Body of pancreas (tissue), 4 donors: ENCODE measurements around the gene LYST. TPM values are rescaled to one million over a fixed set of nuclear protein-coding genes. Genes with fewer than 3 reads are reported as not detected.

Source experiments
- ATAC-seq: fragments of 150-250 bp; one replicate; pipeline ENCODE4 v1.9.1; 2016
- DNase-seq, 4 donors: peaks; one replicate each; pipeline ENCODE4 v3.0.0-alpha.2; 2019
- H3K27ac ChIP-seq, 4 donors: fragments of 200-600 bp; sonication (generic); 1 replicate in 3 of 4; 2 replicates in 1 of 4; pipeline versions ENCODE4 v1.5.1 to v1.6.1; 2016 to 2019; ENCODE audit warnings: mild to moderate bottlenecking in 1 of 4, mixed read lengths in 1 of 4, moderate library complexity in 1 of 4
- H3K27me3 ChIP-seq, 2 donors: fragments of 200-600 bp; sonication (generic); one replicate each; pipeline ENCODE4 v1.6.0; 2016; ENCODE audit warnings: mild to moderate bottlenecking in 1 of 2
- H3K36me3 ChIP-seq, 2 donors: fragments of 200-600 bp; sonication (generic); replicated peaks in 1 of 2; 2 replicates each; pipeline ENCODE4 v1.5.1; 2016; ENCODE audit warnings: low read depth in 2 of 2; ENCODE audit not compliant: insufficient read depth in 1 of 2
- H3K4me1 ChIP-seq: fragments of 200-600 bp; sonication (generic); one replicate; pipeline ENCODE4 v1.6.0; 2016
- H3K4me3 ChIP-seq, 2 donors: fragments of 200-600 bp; sonication (generic); 1 replicate in 1 of 2; 2 replicates in 1 of 2; pipeline ENCODE4 v1.5.1; 2016 to 2019
- H3K9me3 ChIP-seq, 3 donors: fragments of 200-600 bp; sonication (generic); 1 replicate in 2 of 3; 2 replicates in 1 of 3; pipeline ENCODE4 v1.5.1; 2016
- POLR2A ChIP-seq, 3 donors: fragments of 450-650 bp; IDR thresholded peaks; one replicate each; pipeline ENCODE4 v1.6.1; 2016; ENCODE audit warnings: antibody characterized with exemption in 3 of 3, mild to moderate bottlenecking in 2 of 3
- WGBS, 2 donors: methylation state at CpG; one replicate each; pipeline ENCODE4 v1.1.5; 2017; 5-methylcytosine and 5-hydroxymethylcytosine counted together
- intact Hi-C: fragments of 100-400 bp; cut with DNase I; formaldehyde crosslinking; loops from one replicate; pipeline ENCODE4 v1.15.1; 2023
- total RNA-seq, 2 donors: library from RNA; depleted of rRNA; stranded (reverse); fragments of >200 nt; gene quantifications; one replicate each; pipeline ENCODE4 v1.1.0, GENCODE V29; 2016
- TF ChIP-seq, protein P1 (sequence below), 7 experiments: fragments of 450-650 bp in 4 of 7; fragments of 200-600 bp in 3 of 7; sonication (generic) in 3 of 7; IDR thresholded peaks; one replicate each; pipeline ENCODE4 v1.5.1; 2016 to 2019; ENCODE audit warnings: antibody characterized with exemption in 7 of 7

LYST gene
- total RNA-seq, 2 donors from 2014 or later = 16.5 to 21.0 TPM

DNA sequence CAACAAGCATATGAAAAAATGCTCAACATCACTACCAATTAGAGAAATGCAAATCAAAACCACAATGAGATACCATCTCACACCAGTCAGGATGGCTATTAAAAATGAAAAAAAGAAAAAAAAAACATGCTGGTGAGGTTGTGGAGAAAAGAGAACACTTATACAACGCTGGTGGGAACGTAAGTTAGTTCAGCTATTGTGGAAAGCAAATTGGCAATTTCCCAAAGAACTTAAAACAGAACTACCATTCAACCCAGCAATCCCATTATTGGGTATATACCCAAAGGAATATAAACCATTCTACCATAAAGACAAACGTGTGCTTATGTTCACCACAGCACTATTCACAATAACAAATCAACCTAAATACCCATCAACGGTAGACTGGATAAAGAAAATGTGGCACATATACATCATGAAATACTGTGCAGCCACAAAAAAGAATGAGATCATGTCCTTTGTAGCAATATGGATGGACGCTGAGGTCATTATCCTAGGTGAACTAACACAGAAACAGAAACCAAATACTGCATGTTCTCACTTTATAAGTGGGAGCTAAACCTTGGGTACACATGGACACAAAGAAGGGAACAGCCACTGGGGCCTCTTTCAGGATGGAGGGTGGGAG lies 49.5 kb downstream of the LYST start:
- Histone ChIP-seq H3K4me3 (no peak overlapping the region), H3K9me3 (no peaks in the 10 kb centered on the region), H3K27ac (no peak overlapping the region), H3K4me1 (no peaks in the 10 kb centered on the region), H3K27me3 (no peaks in the 10 kb centered on the region), H3K36me3 (no peaks in the 10 kb centered on the region)
- no peak for ATAC-seq
- intact Hi-C loops = no loop called here
- TF ChIP-seq, protein P1, sequence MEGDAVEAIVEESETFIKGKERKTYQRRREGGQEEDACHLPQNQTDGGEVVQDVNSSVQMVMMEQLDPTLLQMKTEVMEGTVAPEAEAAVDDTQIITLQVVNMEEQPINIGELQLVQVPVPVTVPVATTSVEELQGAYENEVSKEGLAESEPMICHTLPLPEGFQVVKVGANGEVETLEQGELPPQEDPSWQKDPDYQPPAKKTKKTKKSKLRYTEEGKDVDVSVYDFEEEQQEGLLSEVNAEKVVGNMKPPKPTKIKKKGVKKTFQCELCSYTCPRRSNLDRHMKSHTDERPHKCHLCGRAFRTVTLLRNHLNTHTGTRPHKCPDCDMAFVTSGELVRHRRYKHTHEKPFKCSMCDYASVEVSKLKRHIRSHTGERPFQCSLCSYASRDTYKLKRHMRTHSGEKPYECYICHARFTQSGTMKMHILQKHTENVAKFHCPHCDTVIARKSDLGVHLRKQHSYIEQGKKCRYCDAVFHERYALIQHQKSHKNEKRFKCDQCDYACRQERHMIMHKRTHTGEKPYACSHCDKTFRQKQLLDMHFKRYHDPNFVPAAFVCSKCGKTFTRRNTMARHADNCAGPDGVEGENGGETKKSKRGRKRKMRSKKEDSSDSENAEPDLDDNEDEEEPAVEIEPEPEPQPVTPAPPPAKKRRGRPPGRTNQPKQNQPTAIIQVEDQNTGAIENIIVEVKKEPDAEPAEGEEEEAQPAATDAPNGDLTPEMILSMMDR (IDR thresholded peaks at IDR 0.05) = no peak
- no peak for TF ChIP-seq POLR2A (IDR thresholded peaks at IDR 0.05)
- 85 to 93% methylated on average over 5 of the region's 5 CpGs for WGBS, 2 donors
- DNase-seq = no peak

DNA sequence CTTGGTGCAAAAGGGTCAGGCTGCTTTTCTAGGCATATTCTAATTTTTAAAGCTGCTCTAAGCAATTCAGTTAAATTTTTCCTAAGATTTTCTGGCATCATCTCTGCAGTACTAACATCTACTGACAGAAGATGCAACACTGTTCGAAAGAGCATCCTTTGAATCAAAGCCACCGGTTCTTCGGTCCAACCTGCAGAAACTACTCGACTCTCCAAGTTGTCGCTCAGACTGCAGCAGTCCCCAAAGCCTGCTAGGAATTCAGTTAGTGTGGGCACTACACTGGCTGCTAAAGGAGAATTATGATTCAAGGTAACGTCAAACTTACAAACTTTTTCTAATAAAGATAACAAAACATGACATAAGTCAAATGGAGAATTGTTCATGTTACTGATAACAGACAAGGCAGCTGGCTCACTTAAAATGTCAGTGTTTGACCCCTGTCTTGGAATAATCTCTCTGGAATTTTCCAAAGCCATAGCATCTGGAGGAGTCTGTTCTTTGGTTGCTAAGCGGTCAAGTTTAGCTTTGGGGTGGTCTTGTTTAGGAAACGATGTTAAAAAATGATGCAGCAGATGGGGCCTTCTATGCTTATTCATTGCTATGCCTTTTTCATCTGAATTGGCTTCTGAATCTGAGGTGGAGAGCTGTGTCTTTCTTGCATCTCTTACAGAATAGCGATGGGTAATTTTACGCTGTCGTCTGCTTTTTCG lies 56.9 kb downstream of the LYST start:
- no peak for DNase-seq
- no peak overlapping the region for H3K27ac ChIP-seq
- intact Hi-C loops = no loop called here

DNA sequence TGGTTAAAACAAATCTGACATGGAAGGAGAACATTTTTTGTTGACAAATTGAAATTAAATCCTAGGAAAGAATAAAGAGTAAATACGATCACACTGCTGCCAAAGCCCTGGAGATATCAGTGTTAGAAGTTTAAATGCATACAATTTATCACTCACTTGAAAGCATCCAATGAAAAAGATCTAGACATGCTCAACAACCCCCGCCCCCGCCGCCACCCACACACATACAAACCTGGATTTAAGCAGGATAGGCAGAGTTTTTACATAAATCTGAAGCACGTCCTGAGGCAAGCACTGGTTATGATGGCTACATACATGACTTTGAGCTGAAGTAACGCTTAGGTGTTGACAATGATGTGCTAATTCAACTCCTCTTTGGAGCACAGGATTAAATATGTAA lies 58.5 kb downstream of the LYST start:
- TF ChIP-seq, protein P1 (IDR thresholded peaks at IDR 0.05) = no peak
- TF ChIP-seq POLR2A (IDR thresholded peaks at IDR 0.05) = no peak
- Histone ChIP-seq H3K27me3 (no peaks in the 10 kb centered on the region), H3K36me3 (peaks cover 0 to 3% of the 10 kb centered on the region in 2 donors), H3K27ac (no peak overlapping the region), H3K4me1 (no peaks in the 10 kb centered on the region), H3K4me3 (no peak overlapping the region), H3K9me3 (no peaks in the 10 kb centered on the region)
- ATAC-seq = no peak
- DNase-seq = no peak
- whole genome bisulfite sequencing, 2 donors = 89 to 93% methylated on average over 6 of the region's 6 CpGs
- intact Hi-C loops = no loop called here

More for the DNA sequence above, 56.9 kb downstream of the LYST start:
- Histone ChIP-seq H3K9me3 (no peaks in the 10 kb centered on the region), H3K4me3 (no peak overlapping the region), H3K27me3 (no peaks in the 10 kb centered on the region), H3K36me3 (peaks cover 0 to 3% of the 10 kb centered on the region in 2 donors), H3K4me1 (no peaks in the 10 kb centered on the region)
- no peak for ATAC-seq
- TF ChIP-seq, protein P1 (IDR thresholded peaks at IDR 0.05) = no peak
- no peak for TF ChIP-seq POLR2A (IDR thresholded peaks at IDR 0.05)
- whole genome bisulfite sequencing, 2 donors = 77 to 84% methylated on average over 12 of the region's 12 CpGs

DNA sequence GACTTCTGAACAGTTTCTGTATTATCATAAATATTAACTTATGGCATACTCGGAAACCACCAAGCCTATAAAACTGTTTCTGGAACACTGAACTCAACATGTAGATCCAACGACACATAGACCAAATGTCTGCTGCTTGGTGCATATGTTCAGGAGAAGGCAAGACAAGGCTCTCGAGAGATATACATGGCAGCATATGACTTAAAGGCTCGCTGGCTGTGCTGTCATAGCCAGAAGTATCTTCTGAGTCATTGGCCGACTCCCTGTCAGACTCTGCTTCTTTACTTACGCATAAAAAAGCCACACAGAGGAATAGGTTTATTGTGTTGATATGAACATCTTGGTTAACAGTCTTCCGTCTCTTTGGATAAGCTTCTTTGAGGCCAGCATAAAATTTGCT lies 60.6 kb downstream of the LYST start:
- no peaks in the 10 kb centered on the region for H3K4me1 ChIP-seq
- no peak overlapping the region for H3K4me3 ChIP-seq
- intact Hi-C loops = no loop called here
- 92 to 95% methylated on average over 7 of the region's 7 CpGs for WGBS, 2 donors
- peaks cover 0 to 3% of the 10 kb centered on the region in 2 donors for H3K36me3 ChIP-seq
- H3K27me3 ChIP-seq = no peaks in the 10 kb centered on the region
- DNase-seq (no peak), ATAC-seq (no peak)
- H3K27ac ChIP-seq = no peak overlapping the region
- no peaks in the 10 kb centered on the region for H3K9me3 ChIP-seq
- no peak for TF ChIP-seq POLR2A (IDR thresholded peaks at IDR 0.05)
- TF ChIP-seq, protein P1 (IDR thresholded peaks at IDR 0.05) = no peak
